HepG2 (cell line): ENCODE results near the gene TPD52L2. TPM values are rescaled to one million over a fixed set of nuclear protein-coding genes. Genes with fewer than 3 reads are reported as not detected.
A peak's percentile ranks its signal among the peaks of the same experiment; 100 is the strongest.

Experiments used
- ATF7-NPFF ChIP-seq: sonication (generic); formaldehyde crosslinking; IDR thresholded peaks from 2 replicates; pipeline ENCODE4 v1.8.1; 2023; ENCODE audit warnings: mild to moderate bottlenecking, low read depth, missing genetic modification reagents, moderate library complexity
- HMG20A ChIP-seq: IDR thresholded peaks from 2 replicates; pipeline ENCODE4 v1.6.1; 2016; ENCODE audit warnings: borderline replicate concordance
- HMGXB3 ChIP-seq: sonication (generic); formaldehyde crosslinking; IDR thresholded peaks from 2 replicates; pipeline ENCODE4 v1.4.0; 2020; ENCODE audit warnings: missing genetic modification reagents, borderline replicate concordance
- HNF4G ChIP-seq, 2 experiments: sonication (generic) in 1 of 2; formaldehyde crosslinking in 1 of 2; IDR thresholded peaks; 2 replicates each; pipeline versions ENCODE4 v1.4.0 to v1.6.1; 2011 to 2020; ENCODE audit warnings: borderline replicate concordance in 2 of 2, low read depth in 2 of 2, mild to moderate bottlenecking in 2 of 2, low read length in 1 of 2, missing genetic modification reagents in 1 of 2, moderate library complexity in 1 of 2
- HNRNPK ChIP-seq: fragments of 200-400 bp; formaldehyde crosslinking; IDR thresholded peaks from 2 replicates; pipeline ENCODE4 v1.6.1; 2018; ENCODE audit warnings: low read length, low read depth, moderate library complexity, mild to moderate bottlenecking; ENCODE audit not compliant: poor library complexity, severe bottlenecking
- POLR2AphosphoS5 ChIP-seq: IDR thresholded peaks from 2 replicates; pipeline ENCODE4 v1.6.1; 2012; ENCODE audit warnings: low read depth, low read length
- RFXAP ChIP-seq: sonication (generic); formaldehyde crosslinking; IDR thresholded peaks from 2 replicates; pipeline ENCODE4 v1.4.0; 2020; ENCODE audit warnings: missing genetic modification reagents, borderline replicate concordance
- SPEN ChIP-seq: sonication (generic); formaldehyde crosslinking; IDR thresholded peaks from 2 replicates; pipeline ENCODE4 v1.5.1; 2020; ENCODE audit warnings: low read depth, mild to moderate bottlenecking, missing genetic modification reagents
- TBX2 ChIP-seq: sonication (generic); formaldehyde crosslinking; IDR thresholded peaks from 2 replicates; pipeline ENCODE4 v1.5.0; 2020; ENCODE audit warnings: missing genetic modification reagents, mild to moderate bottlenecking, borderline replicate concordance
- TEF ChIP-seq: sonication (generic); formaldehyde crosslinking; IDR thresholded peaks from 2 replicates; pipeline ENCODE4 v1.5.0; 2020; ENCODE audit warnings: missing genetic modification reagents
- TOE1 ChIP-seq: sonication (generic); formaldehyde crosslinking; IDR thresholded peaks from 2 replicates; pipeline ENCODE4 v1.4.0; 2020; ENCODE audit warnings: mild to moderate bottlenecking, missing genetic modification reagents
- ZNF382 ChIP-seq: sonication (generic); formaldehyde crosslinking; IDR thresholded peaks from 2 replicates; pipeline ENCODE4 v1.5.0; 2020; ENCODE audit warnings: missing genetic modification reagents, mild to moderate bottlenecking, borderline replicate concordance
- ZNF569 ChIP-seq: sonication (generic); formaldehyde crosslinking; IDR thresholded peaks from 2 replicates; pipeline ENCODE4 v1.5.0; 2020; ENCODE audit warnings: mild to moderate bottlenecking, missing genetic modification reagents, moderate library complexity, borderline replicate concordance
- ZNF605 ChIP-seq: sonication (generic); formaldehyde crosslinking; IDR thresholded peaks from 2 replicates; pipeline ENCODE4 v1.8.0; 2022; ENCODE audit warnings: mild to moderate bottlenecking, missing genetic modification reagents
- ZNF770 ChIP-seq: sonication (generic); formaldehyde crosslinking; IDR thresholded peaks from 2 replicates; pipeline ENCODE4 v1.5.0; 2020; ENCODE audit warnings: mild to moderate bottlenecking, missing genetic modification reagents
- ZNF790 ChIP-seq: sonication (generic); formaldehyde crosslinking; IDR thresholded peaks from 2 replicates; pipeline ENCODE4 v1.8.0; 2022; ENCODE audit warnings: missing genetic modification reagents, mild to moderate bottlenecking, borderline replicate concordance
- ZSCAN30 ChIP-seq: sonication (generic); formaldehyde crosslinking; IDR thresholded peaks from 2 replicates; pipeline ENCODE4 v1.5.0; 2020; ENCODE audit warnings: mild to moderate bottlenecking, missing genetic modification reagents
- polyA plus RNA-seq, 8 experiments: library from polyadenylated mRNA; depleted of rRNA in 3 of 8; stranded (reverse) in 7 of 8; unstranded in 1 of 8; fragments of >200 nt; fragmentation: Illumina TruSeq in 4 of 8; extraction: Trizol in 4 of 8; gene quantifications; 2 replicates each; pipeline versions ENCODE4 v1.2.1 to v1.2.3, GENCODE V29; 2011 to 2016; ENCODE audit warnings: low read depth in 4 of 8, missing spikeins in 1 of 8, mixed read lengths in 1 of 8; ENCODE audit not compliant: insufficient read depth in 1 of 8
- total RNA-seq, 5 experiments: library from RNA; depleted of rRNA; stranded (reverse); fragments of >200 nt; fragmentation: Illumina TruSeq; extraction: Trizol; gene quantifications; 2 replicates each; pipeline ENCODE4 v1.2.3, GENCODE V29; 2016; ENCODE audit warnings: low read depth in 1 of 5
- TF ChIP-seq, protein P1 (sequence below): sonication (generic); formaldehyde crosslinking; IDR thresholded peaks from 2 replicates; pipeline ENCODE4 v1.4.0; 2020; ENCODE audit warnings: missing genetic modification reagents

The TPD52L2 gene
- total and polyA plus RNA-seq, 2 of the 13 experiments (the other 11 are each of a cell fraction or from before 2014, with no cell fraction given), result 156 to 184 TPM

- TF ChIP-seq HMGXB3 (0 out of 2 replicates have a peak, but pooled peaks have one; percentile 46), ZNF605 (CRISPR knock-in tag) (peak; percentile 84; the same call in 1 of the 2 replicates), HNRNPK (no peak), ATF7-NPFF (CRISPR knock-in tag) (peak; percentile 69), TOE1 (CRISPR knock-in tag) (no peak; the same call in 1 of the 2 replicates), ZNF770 (CRISPR knock-in tag) (no peak), SPEN (CRISPR knock-in tag) (peak; percentile 42), HMG20A (CRISPR knock-in tag) (no peak), ZSCAN30 (CRISPR knock-in tag) (no peak), ZNF382 (CRISPR knock-in tag) (no peak), TBX2 (CRISPR knock-in tag) (peak; percentile 83), POLR2AphosphoS5 (peak; percentile 25), RFXAP (CRISPR knock-in tag) (no peak), ZNF569 (no peak), HNF4G (IDR thresholded peaks at IDR 0.05; ENCODE audit: borderline replicate concordance, low read depth, low read length) (no peak), HNF4G (CRISPR knock-in tag; IDR thresholded peaks at IDR 0.05; ENCODE audit: borderline replicate concordance, low read depth) (peak; percentile 83; the same call in 1 of the 2 replicates), ZNF790 (no peak), TEF (no peak)
- TF ChIP-seq, protein P1, sequence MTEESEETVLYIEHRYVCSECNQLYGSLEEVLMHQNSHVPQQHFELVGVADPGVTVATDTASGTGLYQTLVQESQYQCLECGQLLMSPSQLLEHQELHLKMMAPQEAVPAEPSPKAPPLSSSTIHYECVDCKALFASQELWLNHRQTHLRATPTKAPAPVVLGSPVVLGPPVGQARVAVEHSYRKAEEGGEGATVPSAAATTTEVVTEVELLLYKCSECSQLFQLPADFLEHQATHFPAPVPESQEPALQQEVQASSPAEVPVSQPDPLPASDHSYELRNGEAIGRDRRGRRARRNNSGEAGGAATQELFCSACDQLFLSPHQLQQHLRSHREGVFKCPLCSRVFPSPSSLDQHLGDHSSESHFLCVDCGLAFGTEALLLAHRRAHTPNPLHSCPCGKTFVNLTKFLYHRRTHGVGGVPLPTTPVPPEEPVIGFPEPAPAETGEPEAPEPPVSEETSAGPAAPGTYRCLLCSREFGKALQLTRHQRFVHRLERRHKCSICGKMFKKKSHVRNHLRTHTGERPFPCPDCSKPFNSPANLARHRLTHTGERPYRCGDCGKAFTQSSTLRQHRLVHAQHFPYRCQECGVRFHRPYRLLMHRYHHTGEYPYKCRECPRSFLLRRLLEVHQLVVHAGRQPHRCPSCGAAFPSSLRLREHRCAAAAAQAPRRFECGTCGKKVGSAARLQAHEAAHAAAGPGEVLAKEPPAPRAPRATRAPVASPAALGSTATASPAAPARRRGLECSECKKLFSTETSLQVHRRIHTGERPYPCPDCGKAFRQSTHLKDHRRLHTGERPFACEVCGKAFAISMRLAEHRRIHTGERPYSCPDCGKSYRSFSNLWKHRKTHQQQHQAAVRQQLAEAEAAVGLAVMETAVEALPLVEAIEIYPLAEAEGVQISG (CRISPR knock-in tag), result peak; percentile 75
These were observed 6.5 kb upstream of the TPD52L2 start (continued) for GRCh38 chr20:63858393-63859165.
